SK-N-SH treated with all-trans-retinoic acid at 6 μM for 48 hours (cell line): ENCODE data around the gene WDR53.
A peak's percentile ranks its signal among the peaks of the same experiment; 100 is the strongest.
"Not testable (repeated sequence)": the region's sequence is repeated elsewhere in the genome, so short reads cannot be mapped to it uniquely, and the experiment has no call there.

Experiments
- ATAC-seq: fragments of 200-7000 bp; cut with Tn5 transposase; 3 replicates; pipeline ENCODE4 v1.9.1; 2020; ENCODE audit warnings: mild to moderate bottlenecking, moderate library complexity
- BACH2 ChIP-seq: fragments of 250-450 bp; sonication (Bioruptor Pico); IDR thresholded peaks from 2 replicates; pipeline ENCODE4 v1.9.0; 2021; ENCODE audit warnings: mild to moderate bottlenecking, borderline replicate concordance
- CSDC2 ChIP-seq: fragments of 250-450 bp; sonication (Bioruptor Pico); IDR thresholded peaks from 2 replicates; pipeline ENCODE4 v1.5.0; 2020; ENCODE audit warnings: mild to moderate bottlenecking, moderate library complexity
- ESRRG ChIP-seq: fragments of 250-450 bp; sonication (Bioruptor Pico); IDR thresholded peaks from 2 replicates; pipeline ENCODE4 v1.6.1; 2021; ENCODE audit warnings: mild to moderate bottlenecking
- GLIS3 ChIP-seq: fragments of 250-450 bp; sonication (Bioruptor Pico); IDR thresholded peaks from 2 replicates; pipeline ENCODE4 v1.5.0; 2020; ENCODE audit warnings: mild to moderate bottlenecking, moderate library complexity
- ISL1 ChIP-seq: fragments of 250-450 bp; sonication (Bioruptor Pico); IDR thresholded peaks from 2 replicates; pipeline ENCODE4 v2.1.2; 2022; ENCODE audit warnings: mild to moderate bottlenecking, moderate library complexity
- OSR1 ChIP-seq: fragments of 250-450 bp; sonication (Bioruptor Pico); IDR thresholded peaks from 2 replicates; pipeline ENCODE4 v1.8.0; 2022; ENCODE audit warnings: moderate library complexity, mild to moderate bottlenecking, inconsistent platforms
- RARB ChIP-seq: fragments of 250-450 bp; sonication (Bioruptor Pico); IDR thresholded peaks from 2 replicates; pipeline ENCODE4 v1.8.0; 2021; ENCODE audit warnings: mild to moderate bottlenecking, moderate library complexity
- SNAI2 ChIP-seq: fragments of 250-450 bp; sonication (Bioruptor Pico); IDR thresholded peaks from 2 replicates; pipeline ENCODE4 v1.5.0; 2020; ENCODE audit warnings: mild to moderate bottlenecking, moderate library complexity
- TCF4 ChIP-seq: fragments of 250-450 bp; sonication (Bioruptor Pico); IDR thresholded peaks from 2 replicates; pipeline ENCODE4 v1.8.0; 2021; ENCODE audit warnings: mild to moderate bottlenecking, moderate library complexity, borderline replicate concordance
- TOX ChIP-seq: fragments of 250-450 bp; sonication (Bioruptor Pico); IDR thresholded peaks from 2 replicates; pipeline ENCODE4 v1.8.0; 2021; ENCODE audit warnings: mild to moderate bottlenecking, moderate library complexity, borderline replicate concordance
- ZC3H10 ChIP-seq: fragments of 250-450 bp; sonication (Bioruptor Pico); IDR thresholded peaks from 2 replicates; pipeline ENCODE4 v1.5.1; 2021; ENCODE audit warnings: mild to moderate bottlenecking, moderate library complexity
- ZFP30 ChIP-seq: fragments of 450-650 bp; formaldehyde crosslinking; IDR thresholded peaks from 2 replicates; pipeline ENCODE4 v1.5.0; 2022; ENCODE audit warnings: mild to moderate bottlenecking, moderate library complexity
- ZNF565 ChIP-seq: fragments of 450-650 bp; formaldehyde crosslinking; conservative IDR thresholded peaks from 2 replicates; pipeline ENCODE4 v1.5.0; 2020; ENCODE audit warnings: low read depth, mild to moderate bottlenecking, moderate library complexity
- ZNF70 ChIP-seq: fragments of 450-650 bp; formaldehyde crosslinking; IDR thresholded peaks from 2 replicates; pipeline ENCODE4 v1.5.0; 2020; ENCODE audit warnings: mild to moderate bottlenecking, moderate library complexity
- ZNF8 ChIP-seq: fragments of 450-650 bp; formaldehyde crosslinking; IDR thresholded peaks from 2 replicates; pipeline ENCODE4 v1.5.0; 2020; ENCODE audit warnings: mild to moderate bottlenecking, moderate library complexity
- TF ChIP-seq, protein P1 (sequence below): fragments of 250-450 bp; sonication (Bioruptor Pico); IDR thresholded peaks from 2 replicates; pipeline ENCODE4 v1.8.0; 2020; ENCODE audit warnings: mild to moderate bottlenecking, moderate library complexity, borderline replicate concordance
- TF ChIP-seq, protein P2 (sequence below): fragments of 250-450 bp; sonication (Bioruptor Pico); IDR thresholded peaks from 2 replicates; pipeline ENCODE4 v1.5.1; 2020; ENCODE audit warnings: low read depth, mild to moderate bottlenecking, moderate library complexity
- TF ChIP-seq, protein P3 (sequence below): fragments of 250-450 bp; sonication (Bioruptor Pico); IDR thresholded peaks from 2 replicates; pipeline ENCODE4 v1.5.0; 2020; ENCODE audit warnings: mild to moderate bottlenecking, moderate library complexity
- TF ChIP-seq, protein P4 (sequence below): fragments of 250-450 bp; sonication (Bioruptor Pico); IDR thresholded peaks from 2 replicates; pipeline ENCODE4 v1.5.1; 2021; ENCODE audit warnings: mild to moderate bottlenecking, moderate library complexity

Gene WDR53

DNA sequence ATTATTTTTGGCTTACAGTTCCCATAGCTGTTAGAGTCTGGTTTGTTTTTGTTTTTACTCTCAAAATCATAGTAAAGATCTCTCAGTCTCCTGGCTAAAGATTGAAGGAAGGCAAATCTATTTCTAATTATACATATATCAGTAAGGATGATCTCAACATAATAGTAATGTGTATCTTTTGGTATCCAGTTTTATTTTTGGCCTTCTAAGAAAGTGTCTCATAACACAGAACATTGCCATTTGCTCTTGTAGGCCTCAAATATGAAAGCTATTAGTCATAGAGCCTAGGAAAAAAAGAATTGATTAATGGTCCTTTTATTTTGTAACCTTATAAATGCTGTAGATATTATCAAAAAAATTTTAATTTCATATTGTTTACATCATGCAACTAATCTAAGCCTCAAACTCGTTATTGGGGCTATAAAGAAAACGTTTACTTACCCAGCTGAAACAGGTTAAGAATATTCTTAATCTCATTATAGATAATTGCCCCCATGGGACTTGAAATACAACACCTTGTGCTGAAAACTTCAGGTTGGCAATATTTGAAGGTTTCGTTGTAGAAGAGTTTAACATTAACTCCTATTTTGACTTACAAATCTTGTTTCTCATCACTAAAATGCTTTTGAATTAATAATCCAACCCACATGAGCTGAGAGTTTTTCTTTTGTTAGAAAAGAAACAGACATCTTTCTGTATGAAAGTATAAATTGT lies 16.8 kb upstream of the WDR53 start:
- TF ChIP-seq ZNF565 (CRISPR knock-in tag): no peak
- TF ChIP-seq ISL1 (CRISPR knock-in tag): peak; percentile 77; the same call in 1 of the 2 replicates
- no peak; the same call in 2 of the 3 replicates for ATAC-seq

DNA sequence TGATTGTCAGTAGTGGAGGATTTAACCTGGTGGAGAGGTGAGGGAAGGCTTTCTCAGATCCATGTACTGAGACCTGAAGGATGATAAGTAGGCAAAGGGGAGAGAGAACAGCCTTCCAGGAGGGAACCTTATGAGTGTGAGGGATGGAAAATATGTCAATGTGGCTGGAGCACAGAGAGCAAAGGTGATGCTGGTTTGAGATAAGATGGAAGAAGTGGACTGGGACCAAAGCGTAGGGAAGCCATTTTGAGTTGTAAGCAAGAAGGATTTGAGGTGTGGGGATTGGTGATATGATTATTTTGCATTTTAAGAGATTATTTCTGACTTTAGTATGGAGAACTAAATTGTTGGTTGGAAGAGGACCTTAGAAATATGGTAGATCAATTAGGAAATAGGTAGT lies 4.0 kb upstream of the WDR53 start:
- no peak for ATAC-seq
- no peak for TF ChIP-seq TCF4
- TF ChIP-seq, protein P1, sequence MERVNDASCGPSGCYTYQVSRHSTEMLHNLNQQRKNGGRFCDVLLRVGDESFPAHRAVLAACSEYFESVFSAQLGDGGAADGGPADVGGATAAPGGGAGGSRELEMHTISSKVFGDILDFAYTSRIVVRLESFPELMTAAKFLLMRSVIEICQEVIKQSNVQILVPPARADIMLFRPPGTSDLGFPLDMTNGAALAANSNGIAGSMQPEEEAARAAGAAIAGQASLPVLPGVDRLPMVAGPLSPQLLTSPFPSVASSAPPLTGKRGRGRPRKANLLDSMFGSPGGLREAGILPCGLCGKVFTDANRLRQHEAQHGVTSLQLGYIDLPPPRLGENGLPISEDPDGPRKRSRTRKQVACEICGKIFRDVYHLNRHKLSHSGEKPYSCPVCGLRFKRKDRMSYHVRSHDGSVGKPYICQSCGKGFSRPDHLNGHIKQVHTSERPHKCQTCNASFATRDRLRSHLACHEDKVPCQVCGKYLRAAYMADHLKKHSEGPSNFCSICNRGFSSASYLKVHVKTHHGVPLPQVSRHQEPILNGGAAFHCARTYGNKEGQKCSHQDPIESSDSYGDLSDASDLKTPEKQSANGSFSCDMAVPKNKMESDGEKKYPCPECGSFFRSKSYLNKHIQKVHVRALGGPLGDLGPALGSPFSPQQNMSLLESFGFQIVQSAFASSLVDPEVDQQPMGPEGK (CRISPR knock-in tag): no peak
- TF ChIP-seq, protein P2, sequence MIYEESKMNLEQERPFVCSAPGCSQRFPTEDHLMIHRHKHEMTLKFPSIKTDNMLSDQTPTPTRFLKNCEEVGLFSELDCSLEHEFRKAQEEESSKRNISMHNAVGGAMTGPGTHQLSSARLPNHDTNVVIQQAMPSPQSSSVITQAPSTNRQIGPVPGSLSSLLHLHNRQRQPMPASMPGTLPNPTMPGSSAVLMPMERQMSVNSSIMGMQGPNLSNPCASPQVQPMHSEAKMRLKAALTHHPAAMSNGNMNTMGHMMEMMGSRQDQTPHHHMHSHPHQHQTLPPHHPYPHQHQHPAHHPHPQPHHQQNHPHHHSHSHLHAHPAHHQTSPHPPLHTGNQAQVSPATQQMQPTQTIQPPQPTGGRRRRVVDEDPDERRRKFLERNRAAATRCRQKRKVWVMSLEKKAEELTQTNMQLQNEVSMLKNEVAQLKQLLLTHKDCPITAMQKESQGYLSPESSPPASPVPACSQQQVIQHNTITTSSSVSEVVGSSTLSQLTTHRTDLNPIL (CRISPR knock-in tag): no peak
- TF ChIP-seq, all 23 proteins: peak for 0

DNA sequence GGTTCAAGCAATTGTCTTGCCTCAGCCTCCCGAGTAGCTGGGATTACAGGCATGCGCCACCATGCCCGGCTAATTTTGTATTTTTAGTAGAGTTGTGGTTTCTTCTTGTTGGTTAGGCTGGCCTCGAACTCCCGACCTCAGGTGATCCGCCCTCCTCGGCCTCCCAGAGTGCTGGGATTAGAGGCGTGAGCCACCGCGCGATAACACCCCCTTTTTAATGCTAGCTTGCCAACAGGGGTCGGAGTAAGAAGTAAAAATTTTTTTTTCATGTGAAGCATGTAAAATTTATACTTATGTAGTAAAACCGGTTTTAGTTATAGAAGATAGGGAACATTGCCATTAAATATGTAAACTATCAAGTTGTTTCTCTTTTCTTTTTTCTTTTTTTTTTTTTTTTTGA lies 2.0 kb upstream of the WDR53 start:
- ATAC-seq: not testable (repeated sequence)

DNA sequence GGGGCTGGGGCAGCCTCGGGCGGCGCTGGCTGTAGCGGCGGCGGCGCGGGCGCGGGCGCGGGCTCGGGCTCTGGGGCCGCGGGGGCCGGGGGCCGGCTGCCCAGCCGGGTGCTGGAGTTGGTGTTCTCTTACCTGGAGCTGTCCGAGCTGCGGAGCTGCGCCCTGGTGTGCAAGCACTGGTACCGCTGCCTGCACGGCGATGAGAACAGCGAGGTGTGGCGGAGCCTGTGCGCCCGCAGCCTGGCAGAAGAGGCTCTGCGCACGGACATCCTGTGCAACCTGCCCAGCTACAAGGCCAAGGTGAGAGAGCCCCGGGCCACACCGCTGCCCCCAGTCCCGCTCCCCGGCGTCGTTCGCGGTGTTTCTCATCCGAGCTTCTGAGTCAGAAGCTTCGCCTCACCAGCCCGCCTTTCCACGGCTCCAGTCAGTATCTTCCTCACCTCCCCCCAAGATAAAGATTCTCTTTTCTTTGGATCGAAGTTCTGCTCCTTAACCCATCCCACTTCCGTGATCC lies 706 bp upstream of the WDR53 start:
- TF ChIP-seq ZC3H10 (CRISPR knock-in tag): no peak
- TF ChIP-seq TOX (CRISPR knock-in tag): no peak
- TF ChIP-seq ZNF70: no peak
- no peak for TF ChIP-seq OSR1 (CRISPR knock-in tag)
- no peak for TF ChIP-seq BACH2 (CRISPR knock-in tag)
- TF ChIP-seq, protein P3, sequence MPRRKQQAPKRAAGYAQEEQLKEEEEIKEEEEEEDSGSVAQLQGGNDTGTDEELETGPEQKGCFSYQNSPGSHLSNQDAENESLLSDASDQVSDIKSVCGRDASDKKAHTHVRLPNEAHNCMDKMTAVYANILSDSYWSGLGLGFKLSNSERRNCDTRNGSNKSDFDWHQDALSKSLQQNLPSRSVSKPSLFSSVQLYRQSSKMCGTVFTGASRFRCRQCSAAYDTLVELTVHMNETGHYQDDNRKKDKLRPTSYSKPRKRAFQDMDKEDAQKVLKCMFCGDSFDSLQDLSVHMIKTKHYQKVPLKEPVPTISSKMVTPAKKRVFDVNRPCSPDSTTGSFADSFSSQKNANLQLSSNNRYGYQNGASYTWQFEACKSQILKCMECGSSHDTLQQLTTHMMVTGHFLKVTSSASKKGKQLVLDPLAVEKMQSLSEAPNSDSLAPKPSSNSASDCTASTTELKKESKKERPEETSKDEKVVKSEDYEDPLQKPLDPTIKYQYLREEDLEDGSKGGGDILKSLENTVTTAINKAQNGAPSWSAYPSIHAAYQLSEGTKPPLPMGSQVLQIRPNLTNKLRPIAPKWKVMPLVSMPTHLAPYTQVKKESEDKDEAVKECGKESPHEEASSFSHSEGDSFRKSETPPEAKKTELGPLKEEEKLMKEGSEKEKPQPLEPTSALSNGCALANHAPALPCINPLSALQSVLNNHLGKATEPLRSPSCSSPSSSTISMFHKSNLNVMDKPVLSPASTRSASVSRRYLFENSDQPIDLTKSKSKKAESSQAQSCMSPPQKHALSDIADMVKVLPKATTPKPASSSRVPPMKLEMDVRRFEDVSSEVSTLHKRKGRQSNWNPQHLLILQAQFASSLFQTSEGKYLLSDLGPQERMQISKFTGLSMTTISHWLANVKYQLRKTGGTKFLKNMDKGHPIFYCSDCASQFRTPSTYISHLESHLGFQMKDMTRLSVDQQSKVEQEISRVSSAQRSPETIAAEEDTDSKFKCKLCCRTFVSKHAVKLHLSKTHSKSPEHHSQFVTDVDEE (CRISPR knock-in tag): no peak
- no peak for TF ChIP-seq ISL1 (CRISPR knock-in tag)
- no peak for TF ChIP-seq ESRRG (CRISPR knock-in tag)
- no peak for TF ChIP-seq CSDC2 (CRISPR knock-in tag)
- TF ChIP-seq, protein P2 (CRISPR knock-in tag): no peak
- no peak for TF ChIP-seq ZFP30
- no peak for TF ChIP-seq ZNF8
- no peak for TF ChIP-seq TCF4
- TF ChIP-seq SNAI2 (CRISPR knock-in tag): no peak
- no peak for TF ChIP-seq RARB (CRISPR knock-in tag)
- no peak for TF ChIP-seq ZNF565 (CRISPR knock-in tag)
- ATAC-seq: peak; percentile 45

DNA sequence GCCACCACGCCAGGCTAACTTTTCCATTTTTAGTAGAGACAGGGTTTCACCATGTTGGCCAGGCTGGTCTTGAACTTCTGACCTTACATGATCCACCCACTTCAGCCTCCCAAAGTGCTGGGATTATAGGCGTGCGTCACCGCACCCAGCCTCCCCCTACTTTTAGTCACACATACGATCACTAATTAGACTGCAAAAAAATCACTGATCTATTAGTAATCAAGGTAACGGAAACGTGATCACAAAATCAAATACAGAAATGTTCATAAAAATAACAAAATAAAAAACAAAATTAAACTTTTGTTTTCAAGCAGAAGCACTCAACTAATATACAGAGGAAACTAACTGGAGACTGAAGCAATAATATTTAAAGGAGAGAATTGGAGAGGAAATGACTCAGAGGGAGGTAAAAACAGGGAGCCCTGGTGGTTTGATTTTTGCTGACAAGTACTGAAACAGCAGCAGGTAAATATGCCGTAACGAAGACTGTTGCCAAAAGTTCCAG lies 4.6 kb downstream of the WDR53 start:
- TF ChIP-seq, protein P4, sequence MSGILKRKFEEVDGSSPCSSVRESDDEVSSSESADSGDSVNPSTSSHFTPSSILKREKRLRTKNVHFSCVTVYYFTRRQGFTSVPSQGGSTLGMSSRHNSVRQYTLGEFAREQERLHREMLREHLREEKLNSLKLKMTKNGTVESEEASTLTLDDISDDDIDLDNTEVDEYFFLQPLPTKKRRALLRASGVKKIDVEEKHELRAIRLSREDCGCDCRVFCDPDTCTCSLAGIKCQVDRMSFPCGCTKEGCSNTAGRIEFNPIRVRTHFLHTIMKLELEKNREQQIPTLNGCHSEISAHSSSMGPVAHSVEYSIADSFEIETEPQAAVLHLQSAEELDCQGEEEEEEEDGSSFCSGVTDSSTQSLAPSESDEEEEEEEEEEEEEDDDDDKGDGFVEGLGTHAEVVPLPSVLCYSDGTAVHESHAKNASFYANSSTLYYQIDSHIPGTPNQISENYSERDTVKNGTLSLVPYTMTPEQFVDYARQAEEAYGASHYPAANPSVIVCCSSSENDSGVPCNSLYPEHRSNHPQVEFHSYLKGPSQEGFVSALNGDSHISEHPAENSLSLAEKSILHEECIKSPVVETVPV (CRISPR knock-in tag): no peak
- no peak for TF ChIP-seq GLIS3 (CRISPR knock-in tag)
- no peak for TF ChIP-seq TOX (CRISPR knock-in tag)
- TF ChIP-seq, protein P2 (CRISPR knock-in tag): no peak
- TF ChIP-seq, protein P3 (CRISPR knock-in tag): no peak
- TF ChIP-seq, all 23 proteins: peak for 0
- ATAC-seq: no peak
